ENCODE results near the gene MRPS10. TPM values are rescaled to one million over a fixed set of nuclear protein-coding genes. Genes with fewer than 3 reads are reported as not detected.

The MRPS10 gene
- total and polyA plus RNA-seq, 10 of the 15 experiments (the other 5 are each of a cell fraction or from before 2014, with no cell fraction given), result 28.5 to 83.3 (median 52.8) TPM

DNA sequence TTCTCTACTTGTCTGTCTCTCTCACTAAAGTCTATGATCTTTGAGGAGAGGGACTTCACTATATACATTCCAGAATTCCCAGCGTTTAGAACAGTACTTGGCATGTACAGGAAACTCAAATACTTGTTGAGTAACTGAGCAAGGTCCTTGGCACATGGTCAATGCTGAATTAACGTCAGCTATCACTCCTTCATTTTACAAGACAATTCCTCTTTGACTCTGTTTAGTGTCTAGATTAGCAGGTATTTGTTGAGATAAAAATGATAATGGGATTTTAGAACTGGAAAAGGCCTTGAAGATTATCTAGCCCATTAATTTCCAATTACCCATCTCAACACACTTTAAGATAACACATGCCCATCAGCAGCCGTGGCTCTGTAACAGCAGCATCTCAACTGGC, 16.3 kb downstream of the MRPS10 start (continued):
- TF ChIP-seq, protein P1, sequence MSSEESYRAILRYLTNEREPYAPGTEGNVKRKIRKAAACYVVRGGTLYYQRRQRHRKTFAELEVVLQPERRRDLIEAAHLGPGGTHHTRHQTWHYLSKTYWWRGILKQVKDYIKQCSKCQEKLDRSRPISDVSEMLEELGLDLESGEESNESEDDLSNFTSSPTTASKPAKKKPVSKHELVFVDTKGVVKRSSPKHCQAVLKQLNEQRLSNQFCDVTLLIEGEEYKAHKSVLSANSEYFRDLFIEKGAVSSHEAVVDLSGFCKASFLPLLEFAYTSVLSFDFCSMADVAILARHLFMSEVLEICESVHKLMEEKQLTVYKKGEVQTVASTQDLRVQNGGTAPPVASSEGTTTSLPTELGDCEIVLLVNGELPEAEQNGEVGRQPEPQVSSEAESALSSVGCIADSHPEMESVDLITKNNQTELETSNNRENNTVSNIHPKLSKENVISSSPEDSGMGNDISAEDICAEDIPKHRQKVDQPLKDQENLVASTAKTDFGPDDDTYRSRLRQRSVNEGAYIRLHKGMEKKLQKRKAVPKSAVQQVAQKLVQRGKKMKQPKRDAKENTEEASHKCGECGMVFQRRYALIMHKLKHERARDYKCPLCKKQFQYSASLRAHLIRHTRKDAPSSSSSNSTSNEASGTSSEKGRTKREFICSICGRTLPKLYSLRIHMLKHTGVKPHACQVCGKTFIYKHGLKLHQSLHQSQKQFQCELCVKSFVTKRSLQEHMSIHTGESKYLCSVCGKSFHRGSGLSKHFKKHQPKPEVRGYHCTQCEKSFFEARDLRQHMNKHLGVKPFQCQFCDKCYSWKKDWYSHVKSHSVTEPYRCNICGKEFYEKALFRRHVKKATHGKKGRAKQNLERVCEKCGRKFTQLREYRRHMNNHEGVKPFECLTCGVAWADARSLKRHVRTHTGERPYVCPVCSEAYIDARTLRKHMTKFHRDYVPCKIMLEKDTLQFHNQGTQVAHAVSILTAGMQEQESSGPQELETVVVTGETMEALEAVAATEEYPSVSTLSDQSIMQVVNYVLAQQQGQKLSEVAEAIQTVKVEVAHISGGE (CRISPR knock-in tag; IDR thresholded peaks at IDR 0.05), result no peak
- TF ChIP-seq WRNIP1 (IDR thresholded peaks at IDR 0.05; ENCODE audit: borderline replicate concordance, low read depth, low read length), result no peak
- TF ChIP-seq, protein P2, sequence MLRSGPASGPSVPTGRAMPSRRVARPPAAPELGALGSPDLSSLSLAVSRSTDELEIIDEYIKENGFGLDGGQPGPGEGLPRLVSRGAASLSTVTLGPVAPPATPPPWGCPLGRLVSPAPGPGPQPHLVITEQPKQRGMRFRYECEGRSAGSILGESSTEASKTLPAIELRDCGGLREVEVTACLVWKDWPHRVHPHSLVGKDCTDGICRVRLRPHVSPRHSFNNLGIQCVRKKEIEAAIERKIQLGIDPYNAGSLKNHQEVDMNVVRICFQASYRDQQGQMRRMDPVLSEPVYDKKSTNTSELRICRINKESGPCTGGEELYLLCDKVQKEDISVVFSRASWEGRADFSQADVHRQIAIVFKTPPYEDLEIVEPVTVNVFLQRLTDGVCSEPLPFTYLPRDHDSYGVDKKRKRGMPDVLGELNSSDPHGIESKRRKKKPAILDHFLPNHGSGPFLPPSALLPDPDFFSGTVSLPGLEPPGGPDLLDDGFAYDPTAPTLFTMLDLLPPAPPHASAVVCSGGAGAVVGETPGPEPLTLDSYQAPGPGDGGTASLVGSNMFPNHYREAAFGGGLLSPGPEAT (IDR thresholded peaks at IDR 0.05; ENCODE audit: low read depth), result no peak
- TF ChIP-seq, protein P3, sequence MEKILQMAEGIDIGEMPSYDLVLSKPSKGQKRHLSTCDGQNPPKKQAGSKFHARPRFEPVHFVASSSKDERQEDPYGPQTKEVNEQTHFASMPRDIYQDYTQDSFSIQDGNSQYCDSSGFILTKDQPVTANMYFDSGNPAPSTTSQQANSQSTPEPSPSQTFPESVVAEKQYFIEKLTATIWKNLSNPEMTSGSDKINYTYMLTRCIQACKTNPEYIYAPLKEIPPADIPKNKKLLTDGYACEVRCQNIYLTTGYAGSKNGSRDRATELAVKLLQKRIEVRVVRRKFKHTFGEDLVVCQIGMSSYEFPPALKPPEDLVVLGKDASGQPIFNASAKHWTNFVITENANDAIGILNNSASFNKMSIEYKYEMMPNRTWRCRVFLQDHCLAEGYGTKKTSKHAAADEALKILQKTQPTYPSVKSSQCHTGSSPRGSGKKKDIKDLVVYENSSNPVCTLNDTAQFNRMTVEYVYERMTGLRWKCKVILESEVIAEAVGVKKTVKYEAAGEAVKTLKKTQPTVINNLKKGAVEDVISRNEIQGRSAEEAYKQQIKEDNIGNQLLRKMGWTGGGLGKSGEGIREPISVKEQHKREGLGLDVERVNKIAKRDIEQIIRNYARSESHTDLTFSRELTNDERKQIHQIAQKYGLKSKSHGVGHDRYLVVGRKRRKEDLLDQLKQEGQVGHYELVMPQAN (conservative IDR thresholded peaks at IDR 0.05), result no peak
- no peak for TF ChIP-seq POLR2AphosphoS2 (IDR thresholded peaks at IDR 0.05; ENCODE audit: low read depth, low read length)

All from GM12878 (cell line).